Measurements from ENCODE around the gene MRPL43.
"Not testable (repeated sequence)": the region's sequence is repeated elsewhere in the genome, so short reads cannot be mapped to it uniquely, and the experiment has no call there.

MRPL43 gene

DNA sequence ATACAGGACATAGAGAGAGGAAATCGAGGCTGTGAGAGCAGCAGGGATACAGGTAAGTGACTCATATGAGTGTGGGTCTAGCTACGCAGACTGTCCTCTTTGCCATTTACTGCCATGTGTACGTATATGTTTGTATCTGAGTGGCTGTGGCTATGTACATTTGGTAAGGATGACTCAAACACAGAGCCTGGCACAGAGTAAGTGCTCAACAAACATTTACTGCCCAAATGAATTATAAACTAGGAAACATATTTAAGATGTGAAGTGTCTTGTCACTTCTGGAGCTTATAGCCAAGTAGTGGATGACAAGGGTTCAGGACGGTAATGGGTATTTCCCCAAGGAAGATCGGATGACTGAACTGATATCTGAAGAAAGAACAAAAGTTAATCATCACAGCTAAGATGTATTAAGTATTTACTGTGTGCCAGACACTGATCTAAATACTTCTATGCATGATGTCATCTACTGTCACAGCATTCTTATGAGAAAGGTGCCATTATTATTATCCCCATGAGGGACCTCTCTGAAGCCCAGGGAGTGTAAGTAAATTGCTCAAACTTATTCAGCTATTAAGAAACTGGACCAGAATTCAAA is 6.0 kb downstream of the MRPL43 start:
- no peak for DNase-seq

DNA sequence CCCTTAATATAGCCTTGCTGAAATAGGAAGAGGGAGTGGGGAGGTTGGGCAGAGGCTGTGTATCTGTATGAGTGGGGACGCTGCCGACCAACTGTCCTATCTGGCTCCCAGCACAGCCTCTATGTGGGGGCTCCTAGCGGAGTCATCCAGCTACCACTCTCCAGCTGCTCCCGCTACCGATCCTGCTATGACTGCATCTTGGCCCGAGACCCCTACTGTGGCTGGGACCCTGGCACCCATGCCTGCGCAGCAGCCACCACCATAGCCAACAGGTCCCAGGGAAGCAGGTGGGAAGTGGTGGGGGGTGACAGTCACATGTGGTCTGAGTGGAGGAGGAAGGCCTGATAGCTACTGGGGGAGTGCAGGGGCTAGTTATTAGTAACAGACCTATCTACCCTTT is 6.6 kb downstream of the MRPL43 start:
- no peak for DNase-seq

DNA sequence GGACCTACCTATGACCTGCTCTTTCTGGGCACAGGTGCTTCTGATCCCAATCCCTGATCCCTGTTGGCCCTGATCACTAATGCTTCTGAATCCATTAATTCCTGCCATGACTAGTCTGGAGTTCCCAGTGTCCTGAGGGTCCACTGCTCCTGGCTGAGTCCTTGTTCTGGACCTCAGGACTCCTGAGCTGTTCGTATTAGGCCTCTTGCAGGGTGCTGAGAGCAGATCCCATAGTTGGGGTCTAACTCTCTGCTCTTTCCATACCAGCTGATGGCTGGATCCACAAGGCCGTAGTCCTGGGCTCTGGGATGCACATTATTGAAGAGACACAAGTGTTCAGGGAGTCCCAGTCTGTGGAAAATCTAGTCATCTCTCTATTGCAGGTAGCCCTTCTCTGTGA is 7.0 kb downstream of the MRPL43 start:
- no peak for DNase-seq

DNA sequence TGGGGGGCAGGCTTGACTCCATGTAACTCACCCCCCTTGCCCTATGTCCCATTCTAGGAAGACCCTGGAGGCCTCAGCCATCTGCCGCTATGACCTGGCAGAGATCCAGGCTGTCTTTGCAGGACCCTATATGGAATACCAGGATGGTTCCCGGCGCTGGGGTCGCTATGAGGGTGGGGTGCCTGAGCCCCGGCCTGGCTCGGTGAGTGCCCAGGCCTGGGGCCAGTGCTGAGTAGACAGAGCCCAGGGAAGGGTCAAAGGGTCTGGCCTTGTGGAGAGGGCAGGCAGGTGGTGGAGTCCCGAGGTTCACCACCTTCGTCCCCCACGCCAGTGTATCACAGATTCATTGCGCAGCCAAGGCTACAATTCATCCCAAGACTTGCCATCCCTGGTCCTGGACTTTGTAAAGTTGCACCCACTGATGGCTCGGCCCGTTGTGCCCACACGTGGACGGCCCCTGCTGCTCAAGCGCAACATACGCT is 7.5 kb downstream of the MRPL43 start:
- no peak for DNase-seq

DNA sequence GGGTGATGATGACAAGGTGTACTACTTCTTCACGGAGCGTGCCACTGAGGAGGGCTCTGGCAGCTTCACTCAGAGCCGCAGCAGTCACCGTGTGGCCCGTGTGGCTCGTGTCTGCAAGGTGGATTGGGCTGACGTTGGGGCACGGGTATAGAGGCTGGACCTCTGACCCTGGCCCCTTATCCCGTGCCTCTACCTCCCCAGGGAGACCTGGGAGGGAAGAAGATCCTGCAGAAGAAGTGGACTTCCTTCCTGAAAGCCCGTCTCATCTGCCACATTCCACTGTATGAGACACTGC is 8.4 kb downstream of the MRPL43 start:
- no peak for DNase-seq

DNA sequence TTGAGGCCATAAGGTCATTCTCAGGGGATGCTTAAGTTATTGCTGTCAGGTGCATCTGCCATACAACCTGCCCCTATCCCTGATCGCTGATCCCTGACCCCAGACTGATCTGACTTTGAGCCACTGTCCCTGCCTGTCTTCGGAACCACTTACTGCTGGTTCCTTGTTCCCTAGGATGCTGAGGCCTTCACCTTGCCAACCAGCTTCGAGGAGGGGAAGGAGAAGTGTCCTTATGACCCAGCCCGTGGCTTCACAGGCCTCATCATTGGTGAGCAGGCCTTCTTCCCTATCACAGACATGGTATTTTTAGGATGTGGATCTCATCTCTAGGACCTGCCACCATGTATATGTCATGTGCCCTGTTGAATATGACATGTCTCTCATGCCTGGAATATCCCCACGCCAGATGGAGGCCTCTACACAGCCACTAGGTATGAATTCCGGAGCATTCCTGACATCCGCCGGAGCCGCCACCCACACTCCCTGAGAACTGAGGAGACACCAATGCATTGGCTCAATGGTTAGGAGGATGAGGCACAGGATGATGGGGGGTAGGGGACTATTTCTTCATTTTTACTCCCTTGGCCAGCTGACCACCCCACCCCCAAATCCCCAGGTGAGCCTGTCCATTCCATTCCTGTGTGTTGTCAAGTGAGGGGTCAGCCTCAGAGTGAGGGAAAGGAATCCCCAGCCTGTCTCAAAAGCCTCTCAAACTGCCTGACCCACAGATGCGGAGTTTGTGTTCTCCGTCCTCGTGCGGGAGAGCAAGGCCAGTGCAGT is 9.0 kb downstream of the MRPL43 start:
- DNase-seq, result no peak

DNA sequence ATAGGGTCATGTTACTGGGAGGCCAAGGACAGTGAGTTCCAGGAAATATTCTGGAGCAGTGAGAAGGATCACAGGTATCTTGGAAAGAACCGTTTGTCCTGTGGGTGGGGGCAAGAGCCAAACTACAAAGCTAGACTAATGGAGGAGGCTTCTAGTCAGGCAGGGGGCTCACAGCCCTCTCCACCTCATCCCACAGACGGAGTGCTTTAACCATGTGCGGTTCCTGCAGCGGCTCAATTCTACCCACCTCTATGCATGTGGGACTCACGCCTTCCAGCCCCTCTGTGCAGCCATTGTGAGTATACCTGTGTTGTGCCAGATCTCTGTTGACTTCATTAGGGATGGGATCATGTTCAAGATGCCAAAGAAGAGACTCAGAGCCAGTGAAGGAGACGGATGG is 9.9 kb downstream of the MRPL43 start:
- no peak for DNase-seq

DNA sequence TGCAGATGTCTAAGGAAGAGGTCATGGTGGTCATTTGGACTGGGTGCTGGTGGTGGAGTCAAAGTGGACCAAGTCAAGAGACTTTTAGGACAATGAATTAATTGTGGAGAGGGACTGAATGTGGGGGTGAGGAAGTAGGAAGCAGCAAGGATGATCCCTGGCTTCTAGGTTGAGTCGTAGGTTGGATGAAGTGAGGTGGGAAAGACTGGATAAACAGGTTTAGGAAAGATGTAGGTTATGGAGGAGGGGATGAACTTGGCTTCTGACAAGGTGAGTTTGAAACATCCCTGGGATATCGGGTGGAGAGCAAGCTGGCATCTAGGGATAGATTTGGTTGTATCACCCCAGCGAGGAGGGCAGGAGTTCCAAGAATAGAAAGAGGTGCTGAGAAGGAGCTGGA is 10.4 kb downstream of the MRPL43 start:
- DNase-seq, result no peak

DNA sequence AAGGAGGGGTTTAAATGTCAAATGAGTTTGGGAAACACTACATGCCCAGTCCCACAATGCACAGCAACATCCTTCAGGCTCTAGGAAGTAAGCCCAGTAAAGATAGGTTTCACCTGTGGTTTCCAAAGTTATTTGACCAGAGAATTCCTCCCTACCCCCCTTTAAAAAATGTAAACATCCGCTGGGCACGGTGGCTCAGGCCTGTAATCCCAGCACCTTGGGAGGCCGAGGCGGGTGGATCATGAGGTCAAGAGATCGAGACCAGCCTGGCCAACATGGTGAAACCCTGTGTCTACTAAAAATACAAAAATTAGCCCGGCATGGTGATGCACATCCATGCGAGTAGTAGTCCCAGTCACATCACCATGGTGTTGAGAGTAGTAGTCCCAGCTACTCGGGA is 11.9 kb downstream of the MRPL43 start:
- DNase-seq, result not testable (repeated sequence)

DNA sequence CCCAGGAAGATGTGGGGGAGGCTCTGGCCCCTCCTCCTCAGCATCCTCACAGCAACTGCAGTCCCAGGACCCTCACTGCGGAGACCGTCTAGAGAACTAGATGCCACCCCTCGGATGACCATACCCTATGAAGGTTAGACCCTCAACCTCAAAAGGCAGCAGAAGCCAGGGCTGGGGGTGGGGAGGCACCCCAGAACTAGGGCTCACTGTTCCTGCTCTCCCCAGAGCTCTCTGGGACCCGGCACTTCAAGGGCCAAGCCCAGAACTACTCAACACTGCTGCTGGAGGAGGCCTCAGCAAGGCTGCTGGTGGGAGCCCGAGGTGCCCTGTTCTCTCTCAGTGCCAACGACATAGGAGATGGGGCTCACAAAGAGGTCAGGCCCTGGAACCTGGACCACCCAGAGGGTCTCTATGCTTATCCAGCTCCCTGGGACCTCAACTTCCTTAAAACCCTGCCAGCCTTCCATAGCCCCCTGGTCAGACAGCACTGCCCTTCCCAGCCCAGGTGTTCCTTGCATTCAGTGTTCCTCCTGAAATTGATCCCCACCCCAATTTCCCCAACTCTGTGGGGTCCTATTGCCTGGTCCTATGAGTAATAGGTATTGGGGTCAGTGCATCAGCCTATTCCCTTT is 14.3 kb downstream of the MRPL43 start:
- DNase-seq, result no peak

DNA sequence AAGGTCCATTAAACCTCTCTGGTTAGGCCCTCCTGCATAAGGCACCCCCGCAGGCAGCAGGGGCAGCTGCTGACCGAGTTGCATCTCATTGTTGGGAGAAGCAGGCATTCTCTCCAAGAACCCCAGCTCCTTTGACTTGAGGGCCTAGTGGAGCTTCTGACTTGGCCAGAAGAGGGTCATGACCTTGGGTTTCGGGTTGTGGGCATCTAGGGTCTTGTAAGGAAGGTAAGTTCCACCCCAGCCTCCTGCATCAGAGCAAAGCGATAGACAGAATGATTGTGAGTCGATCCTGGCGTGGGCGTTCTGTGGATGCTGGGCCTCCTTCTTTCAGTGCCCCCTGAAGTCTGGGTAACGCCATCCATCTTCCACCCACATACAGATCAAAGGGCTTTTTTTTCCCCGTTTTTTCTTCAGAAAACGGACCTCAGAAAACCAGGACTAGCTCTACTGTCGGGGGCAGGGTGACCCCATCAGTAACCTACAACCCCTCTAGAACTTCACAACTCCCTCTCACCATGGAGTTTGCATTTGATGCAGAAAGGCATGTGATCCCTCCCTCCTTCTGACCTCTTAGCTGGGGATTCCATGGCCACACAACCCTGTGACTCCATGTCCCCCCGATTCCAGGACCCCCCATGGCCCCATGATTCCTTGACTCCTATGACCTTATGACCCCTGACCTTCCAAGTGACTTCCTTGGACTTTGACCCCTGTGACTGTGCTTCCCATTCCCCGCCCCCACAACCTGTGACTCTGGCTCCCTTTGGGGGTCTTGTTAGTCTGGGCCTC is 15.0 kb downstream of the MRPL43 start:
- no peak for DNase-seq

DNA sequence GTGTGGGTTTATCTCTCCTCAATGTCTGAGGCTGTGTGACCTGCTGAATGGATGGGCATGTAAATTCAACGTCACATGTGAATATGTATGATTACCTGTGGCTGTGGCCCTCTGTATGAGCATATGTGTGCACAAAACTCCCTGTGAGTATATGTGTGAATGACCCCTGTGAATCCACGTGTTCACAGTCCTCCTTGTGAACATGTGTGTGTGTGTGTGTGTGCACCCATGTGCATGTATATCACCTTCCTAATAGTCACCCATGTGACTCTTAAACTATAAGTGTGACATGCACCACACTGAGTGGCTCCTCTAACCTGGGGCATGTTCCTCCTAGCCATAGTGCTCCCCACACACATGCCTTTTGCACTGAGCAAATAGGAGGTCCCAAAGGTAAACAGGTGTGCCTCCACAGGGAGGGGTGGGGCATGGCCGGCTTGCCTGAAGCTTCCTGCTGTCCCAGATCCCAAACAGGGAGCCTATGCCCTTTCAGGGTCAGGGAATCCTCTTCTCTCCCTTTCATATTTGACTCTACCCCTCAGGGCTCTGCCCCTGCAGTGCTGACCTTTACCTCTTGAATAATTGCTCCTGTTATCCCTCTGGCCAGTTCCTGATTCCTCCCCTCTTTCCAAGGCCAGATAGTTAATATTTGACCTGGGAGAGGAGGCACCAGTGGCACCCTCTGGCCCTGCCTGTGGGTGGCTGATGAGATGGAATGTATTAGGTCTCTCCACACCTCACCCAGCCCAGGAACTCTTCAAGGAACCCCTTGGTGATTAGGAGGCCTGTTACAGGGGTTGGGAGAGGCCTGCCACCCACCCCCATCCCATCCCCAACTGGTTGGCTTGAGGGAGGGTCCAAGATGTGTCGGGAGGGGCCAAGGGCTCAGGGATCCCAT is 16.1 kb downstream of the MRPL43 start:
- DNase-seq, result no peak

DNA sequence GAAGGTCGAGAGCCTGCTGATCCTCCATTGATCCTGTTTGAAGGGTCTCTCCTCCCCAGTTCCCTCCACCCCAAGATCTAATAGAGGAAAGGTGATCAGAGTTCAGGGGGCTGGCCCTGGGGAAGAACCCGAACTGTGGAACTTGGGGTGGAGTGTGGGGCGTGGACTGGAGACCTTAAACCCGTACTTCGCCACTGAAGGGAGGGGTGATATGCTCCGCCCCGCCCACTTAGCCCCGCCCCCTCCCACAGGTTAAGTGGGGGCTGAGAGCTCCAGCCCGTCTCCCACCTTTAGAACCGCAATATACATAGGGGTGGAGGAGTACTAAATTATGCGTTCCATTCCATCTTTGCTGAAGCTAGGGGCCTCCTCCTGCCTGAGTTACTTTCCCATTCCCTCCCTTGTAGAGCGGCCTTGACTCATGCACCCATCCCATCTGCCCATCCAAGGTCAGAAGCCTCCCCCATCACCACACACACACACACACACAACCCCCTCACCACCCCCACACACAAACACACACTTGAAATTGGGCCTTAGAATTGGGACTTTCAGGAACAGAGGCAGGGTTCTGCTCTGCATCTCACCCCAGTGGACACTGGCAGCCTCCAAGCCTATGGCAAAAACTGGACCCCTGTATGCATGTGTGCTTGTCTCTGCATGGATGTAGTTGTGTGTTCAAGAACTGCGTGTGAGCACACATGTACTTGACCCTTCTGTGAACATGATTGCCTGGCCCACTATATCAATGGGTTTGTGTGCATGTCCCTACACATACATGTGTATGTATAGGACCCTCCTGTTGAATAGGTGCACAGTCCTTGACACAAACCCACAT is 17.0 kb downstream of the MRPL43 start:
- DNase-seq, result no peak

DNA sequence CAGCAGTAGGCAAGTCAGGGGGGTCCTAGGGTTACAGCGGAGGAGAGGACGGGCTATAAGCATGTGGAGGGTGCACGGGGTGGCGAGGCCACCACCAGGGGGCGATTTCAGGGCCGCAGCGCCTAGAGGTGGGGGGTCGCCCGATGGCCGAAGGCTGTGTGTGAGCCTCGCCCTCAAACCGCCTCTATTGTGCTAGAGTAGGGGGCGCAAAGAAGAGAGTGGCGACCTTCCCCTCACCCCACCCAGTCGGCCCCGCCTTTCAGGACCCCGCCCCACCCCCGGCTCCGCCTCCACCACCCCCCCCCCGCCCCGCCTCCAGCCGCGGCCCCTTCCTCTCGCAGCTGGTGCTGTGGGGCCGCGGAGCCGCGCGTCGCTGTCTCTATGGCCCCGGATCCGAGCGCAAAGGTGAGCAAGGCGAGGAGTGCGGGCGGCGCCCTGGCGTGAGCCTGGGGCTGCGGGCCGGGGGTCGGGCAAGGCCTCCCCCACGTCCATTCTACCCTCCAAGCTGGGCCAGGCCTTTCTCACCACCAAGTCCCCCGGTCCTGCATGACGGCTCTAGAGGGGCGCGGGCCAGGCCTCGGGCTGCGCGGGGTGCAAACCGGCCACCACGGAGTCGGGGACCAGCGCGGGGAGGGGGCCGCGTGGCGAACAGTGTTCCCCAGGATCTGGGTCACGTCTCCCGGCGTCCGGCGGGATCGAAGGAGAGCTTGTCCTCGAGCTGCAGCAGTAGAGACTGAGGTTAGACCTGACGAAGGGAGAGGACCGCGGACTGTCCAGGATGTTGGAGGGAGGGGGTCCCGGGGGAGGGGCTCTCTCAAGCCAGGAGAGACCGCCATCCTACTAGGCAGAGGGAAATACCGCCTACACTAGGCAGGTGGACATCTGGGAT is 17.9 kb downstream of the MRPL43 start, which contains the start of gene SEMA4G:
Gene SEMA4G (plus strand): TSS at position 318 of the 889 bp plus-strand sequence. CDS start 3,409 bp downstream, outside the sequence.
- DNase-seq, result no peak

DNA sequence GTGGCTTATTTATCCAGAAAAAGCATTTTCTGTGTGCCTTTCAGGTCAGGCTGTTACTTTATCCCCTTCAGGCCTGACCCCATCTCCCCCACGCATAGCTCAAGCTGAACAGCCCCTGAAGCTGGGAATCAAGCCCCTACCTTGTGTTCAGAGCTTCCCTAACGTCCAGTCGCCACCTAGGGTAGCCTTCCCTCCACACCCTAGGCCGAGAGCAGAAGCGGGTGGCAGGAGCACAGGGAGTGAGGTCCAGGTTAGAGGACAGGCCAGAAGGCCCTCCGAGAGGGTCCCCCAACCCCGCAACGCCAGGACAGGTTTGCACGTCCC is 18.5 kb downstream of the MRPL43 start:
- no peak for DNase-seq

DNA sequence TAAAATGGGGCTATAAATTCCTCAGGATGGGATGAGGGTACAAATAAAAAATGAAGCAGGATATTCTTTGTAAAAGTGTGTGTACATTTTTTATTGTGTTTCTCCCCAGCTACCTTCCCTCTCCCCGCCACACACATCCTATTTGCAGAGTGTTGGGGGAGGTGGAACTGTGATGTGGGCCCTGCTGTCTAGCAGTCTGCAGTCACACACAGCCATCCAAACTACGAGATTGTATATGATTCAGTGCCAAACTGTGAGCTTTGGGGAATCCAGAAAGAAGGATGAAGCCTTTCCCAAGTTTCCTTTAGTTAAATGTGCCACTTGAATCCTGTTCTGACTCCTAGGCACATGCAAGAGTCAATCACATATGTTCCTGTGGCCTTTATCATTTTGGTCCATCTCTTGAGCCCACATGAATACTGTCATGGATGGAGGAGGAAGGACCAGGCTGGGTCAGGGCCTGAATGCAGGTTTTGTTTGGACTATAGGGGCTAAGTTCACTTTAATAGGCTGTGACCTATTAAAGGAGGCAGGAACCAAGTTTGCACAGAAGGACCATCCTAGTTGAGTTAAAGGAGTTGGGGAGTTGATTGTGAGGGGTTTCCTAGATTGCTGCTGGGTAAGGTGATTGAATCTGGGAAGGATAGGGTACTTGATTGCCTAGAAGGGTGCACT is 19.1 kb downstream of the MRPL43 start:
- DNase-seq, result no peak

DNA sequence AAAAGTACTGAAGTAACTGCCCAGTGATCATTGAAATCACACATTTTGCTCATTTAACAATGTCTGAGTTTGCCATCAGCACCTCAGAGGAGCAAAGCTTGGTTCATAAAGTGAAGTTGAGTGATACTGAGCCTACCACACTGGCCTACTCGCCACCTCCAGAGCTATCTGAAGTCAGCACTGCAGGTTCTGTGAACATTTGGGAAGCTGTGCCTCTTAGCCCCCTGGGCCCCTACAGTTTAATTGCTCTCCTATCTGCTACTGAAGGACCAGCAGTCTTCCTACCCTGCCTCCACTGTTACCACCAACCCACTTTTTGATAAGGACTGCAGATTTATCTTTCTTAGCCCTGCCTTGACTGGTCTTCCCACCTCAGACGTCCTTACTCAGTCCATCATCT is 20.0 kb downstream of the MRPL43 start:
- DNase-seq, result no peak

DNA sequence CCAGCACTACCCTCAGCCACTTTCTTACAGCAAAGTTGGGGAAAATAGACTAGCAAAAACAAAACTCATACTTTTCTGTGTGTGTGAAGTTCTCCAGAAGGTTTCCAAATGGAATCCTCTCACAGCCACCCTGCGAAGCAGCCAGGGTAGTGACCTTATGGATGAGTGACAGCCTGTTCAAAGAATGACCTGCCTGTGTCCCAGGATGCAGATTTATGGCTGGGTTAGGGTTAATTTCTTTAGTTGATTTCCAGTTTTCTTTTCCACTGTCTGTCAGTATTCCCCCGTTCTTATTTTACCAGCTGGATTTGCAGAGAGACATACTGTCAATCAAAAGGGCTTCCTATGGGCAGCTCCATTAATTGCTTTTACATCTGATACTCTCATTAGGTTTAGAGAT is 20.4 kb downstream of the MRPL43 start:
- DNase-seq, result no peak

DNA sequence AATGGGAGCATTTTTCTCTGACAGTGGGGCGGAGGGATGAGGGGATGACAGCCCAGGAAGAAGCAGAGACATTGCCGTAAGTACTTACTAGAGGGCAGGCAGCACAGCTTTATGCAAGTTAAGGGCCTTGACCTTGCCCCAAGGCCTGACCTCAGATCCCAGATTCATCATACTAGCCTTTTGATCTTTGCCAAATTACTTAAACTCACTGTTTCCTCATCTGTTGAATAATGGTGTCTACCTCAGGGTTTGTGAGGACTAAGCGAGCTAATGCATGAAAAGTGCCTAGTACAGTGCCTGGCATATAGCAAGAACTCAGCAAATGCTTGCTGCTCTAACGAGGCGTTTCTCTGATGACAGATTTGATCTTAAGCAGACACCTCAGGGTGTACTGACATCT is 21.5 kb downstream of the MRPL43 start:
- no peak for DNase-seq

DNA sequence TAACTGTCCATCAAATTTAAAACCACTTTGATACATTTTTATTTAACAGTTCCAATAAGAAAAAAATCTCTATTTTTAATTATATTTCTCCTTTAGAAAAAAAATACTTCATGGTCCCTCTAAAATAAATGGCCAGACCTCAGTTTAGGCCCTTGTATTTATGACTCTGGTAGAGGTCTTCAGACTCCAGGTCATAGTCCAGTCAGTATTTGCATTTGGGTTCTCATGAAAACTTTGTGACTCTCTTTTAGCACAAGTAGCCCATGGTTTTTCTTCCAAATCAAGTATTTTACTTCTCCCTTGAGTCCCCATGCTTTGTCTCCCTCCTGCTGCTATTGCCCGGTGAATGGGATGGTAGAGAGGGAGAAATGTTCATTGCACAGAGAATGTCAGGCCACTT is 23.5 kb downstream of the MRPL43 start:
- no peak for DNase-seq
